Peyer's patch (tissue), 4 donors: ENCODE measurements around the gene LMX1B.

Source experiments
- CTCF ChIP-seq, 6 experiments: fragments of 450-650 bp in 4 of 6; fragments of 200-600 bp in 2 of 6; sonication (generic) in 1 of 6; IDR thresholded peaks; one replicate each; pipeline ENCODE4 v1.5.1; 2017 to 2019; ENCODE audit warnings: antibody characterized with exemption in 6 of 6, mild to moderate bottlenecking in 3 of 6, moderate library complexity in 1 of 6
- POLR2A ChIP-seq, 2 donors: fragments of 450-650 bp; IDR thresholded peaks; one replicate each; pipeline ENCODE4 v1.5.1; 2017; ENCODE audit warnings: antibody characterized with exemption in 2 of 2, mild to moderate bottlenecking in 2 of 2, moderate library complexity in 2 of 2

- TF ChIP-seq POLR2A (IDR thresholded peaks at IDR 0.05): no peak
- TF ChIP-seq CTCF (IDR thresholded peaks at IDR 0.05): no peak
Measured at GRCh38 chr9:126631254-126631653, 17.5 kb downstream of the LMX1B start.
